GM23338 (cell line): ENCODE results near the gene COL18A1.

Source experiments
- CREB1 ChIP-seq: fragments of 250-450 bp; sonication (Bioruptor Pico); IDR thresholded peaks from 2 replicates; pipeline ENCODE4 v1.5.0; 2020; ENCODE audit warnings: low read depth, mild to moderate bottlenecking, moderate library complexity
- CTCF ChIP-seq, 2 experiments: fragments of 200-600 bp in 1 of 2; sonication (generic) in 1 of 2; conservative IDR thresholded peaks; 2 replicates each; pipeline versions ENCODE4 v1.5.1 to v1.6.1; 2016 to 2017; ENCODE audit warnings: antibody characterized with exemption in 2 of 2, low read depth in 2 of 2, mild to moderate bottlenecking in 2 of 2, moderate library complexity in 1 of 2
- ETS1 ChIP-seq: IDR thresholded peaks from 2 replicates; pipeline ENCODE4 v1.6.1; 2016; ENCODE audit warnings: antibody characterized with exemption
- EZH2 ChIP-seq: fragments of 200-600 bp; sonication (generic); IDR thresholded peaks from one replicate; pipeline ENCODE4 v1.8.0; 2017; ENCODE audit warnings: antibody characterized with exemption, mild to moderate bottlenecking, low read depth; ENCODE audit not compliant: unreplicated experiment
- JUNB ChIP-seq: IDR thresholded peaks from one replicate; pipeline ENCODE4 v1.6.1; 2016; ENCODE audit warnings: antibody characterized with exemption; ENCODE audit not compliant: unreplicated experiment
- POLR2AphosphoS5 ChIP-seq: IDR thresholded peaks from 2 replicates; pipeline ENCODE4 v1.6.1; 2016; ENCODE audit warnings: antibody characterized with exemption, low read depth
- REST ChIP-seq: IDR thresholded peaks from one replicate; pipeline ENCODE4 v1.6.1; 2018; ENCODE audit warnings: antibody characterized with exemption; ENCODE audit not compliant: unreplicated experiment
- STAT1 ChIP-seq: IDR thresholded peaks from one replicate; pipeline ENCODE4 v1.6.1; 2016; ENCODE audit warnings: antibody characterized with exemption; ENCODE audit not compliant: unreplicated experiment
- ZNF114 ChIP-seq: fragments of 250-450 bp; sonication (Bioruptor Pico); IDR thresholded peaks from 2 replicates; pipeline ENCODE4 v1.5.0; 2020; ENCODE audit warnings: mild to moderate bottlenecking, moderate library complexity
- ZNF331 ChIP-seq: fragments of 250-450 bp; sonication (Bioruptor Pico); IDR thresholded peaks from 2 replicates; pipeline ENCODE4 v1.5.0; 2020; ENCODE audit warnings: low read depth, mild to moderate bottlenecking, moderate library complexity

GRCh38 chr21:45506836-45507522, 102.0 kb downstream of the COL18A1 start:
- TF ChIP-seq ZNF331 (CRISPR knock-in tag) (no peak), CTCF (conservative IDR thresholded peaks at IDR 0.05; ENCODE audit: low read depth in 2 of 2) (no peak), JUNB (no peak), CREB1 (no peak), STAT1 (no peak), EZH2 (no peak), POLR2AphosphoS5 (no peak), ETS1 (no peak), REST (no peak), ZNF114 (CRISPR knock-in tag) (no peak)
